CD14-positive monocyte (primary cell): ENCODE results near the gene GNG4. TPM values are rescaled to one million over a fixed set of nuclear protein-coding genes. Genes with fewer than 3 reads are reported as not detected.

ENCODE experiments used
- DNase-seq, 3 donors: peaks; one replicate each; pipeline ENCODE4 v3.0.0-alpha.2; 2011 to 2022
- H2AFZ ChIP-seq: 2 replicates; pipeline ENCODE4 v1.6.0; 2012; ENCODE audit warnings: mild to moderate bottlenecking, low read depth, low read length, inconsistent platforms; ENCODE audit not compliant: insufficient read depth, poor library complexity, severe bottlenecking
- H3K27ac ChIP-seq, 2 donors: 1 replicate in 1 of 2; 2 replicates in 1 of 2; pipeline ENCODE4 v1.5.1; 2012 to 2013; ENCODE audit warnings: low read length in 2 of 2, control low read depth in 1 of 2, inconsistent platforms in 1 of 2, low read depth in 1 of 2, mild to moderate bottlenecking in 1 of 2
- H3K27me3 ChIP-seq, 2 donors: one replicate each; pipeline versions ENCODE4 v1.6.0 to v1.6.1; 2011 to 2013; ENCODE audit warnings: low read length in 2 of 2; ENCODE audit not compliant: control insufficient read depth in 2 of 2, insufficient read depth in 2 of 2
- H3K36me3 ChIP-seq, 2 donors: replicated peaks in 1 of 2; 1 replicate in 1 of 2; 2 replicates in 1 of 2; pipeline versions ENCODE4 v1.5.1 to v1.6.1; 2012 to 2013; ENCODE audit warnings: low read length in 2 of 2, control low read depth in 1 of 2, inconsistent platforms in 1 of 2, mild to moderate bottlenecking in 1 of 2; ENCODE audit not compliant: insufficient read depth in 2 of 2, control insufficient read depth in 1 of 2
- H3K4me1 ChIP-seq, 2 donors: 1 replicate in 1 of 2; 2 replicates in 1 of 2; pipeline versions ENCODE4 v1.5.1 to v1.6.1; 2012 to 2013; ENCODE audit warnings: low read length in 2 of 2, control low read depth in 1 of 2, inconsistent platforms in 1 of 2, mild to moderate bottlenecking in 1 of 2, moderate library complexity in 1 of 2; ENCODE audit not compliant: insufficient read depth in 2 of 2, control insufficient read depth in 1 of 2
- H3K4me2 ChIP-seq: replicated peaks from 2 replicates; pipeline ENCODE3; 2012; ENCODE audit warnings: low read length, moderate library complexity, mild to moderate bottlenecking; ENCODE audit not compliant: poor library complexity, severe bottlenecking; ENCODE audit errors: extremely low read depth
- H3K4me3 ChIP-seq, 3 experiments: fragments of 200-600 bp in 1 of 3; sonication (generic) in 1 of 3; replicated peaks in 1 of 3; 1 replicate in 2 of 3; 2 replicates in 1 of 3; pipeline ENCODE4 v1.5.1; 2011 to 2013; ENCODE audit warnings: low read length in 3 of 3, mild to moderate bottlenecking in 3 of 3, control low read depth in 2 of 3, low read depth in 2 of 3, inconsistent platforms in 1 of 3, moderate library complexity in 1 of 3
- H3K79me2 ChIP-seq: 2 replicates; pipeline ENCODE4 v1.6.0; 2012; ENCODE audit warnings: mild to moderate bottlenecking, control low read depth, inconsistent platforms, low read length, moderate library complexity; ENCODE audit not compliant: insufficient read depth
- H3K9ac ChIP-seq: 2 replicates; pipeline ENCODE4 v1.6.0; 2017; ENCODE audit warnings: low read length, mild to moderate bottlenecking; ENCODE audit not compliant: insufficient read depth, poor library complexity, severe bottlenecking
- H3K9me3 ChIP-seq, 2 donors: replicated peaks in 1 of 2; 1 replicate in 1 of 2; 2 replicates in 1 of 2; pipeline versions ENCODE4 v1.5.1 to v1.6.1; 2012 to 2013; ENCODE audit warnings: low read length in 2 of 2, control low read depth in 1 of 2; ENCODE audit not compliant: control insufficient read depth in 1 of 2, insufficient read depth in 1 of 2
- H4K20me1 ChIP-seq: 2 replicates; pipeline ENCODE4 v1.6.0; 2012; ENCODE audit warnings: mild to moderate bottlenecking, low read length, control low read depth, moderate library complexity; ENCODE audit not compliant: insufficient read depth
- H3K27ac Mint-ChIP-seq, 7 donors: one replicate each; pipeline ENCODE4 v1.8.0; 2020; ENCODE audit warnings: mild to moderate bottlenecking in 7 of 7, mixed read lengths in 7 of 7, moderate library complexity in 6 of 7, inconsistent platforms in 2 of 7
- H3K27me3 Mint-ChIP-seq, 3 donors: one replicate each; pipeline ENCODE4 v1.8.0; 2021 to 2022; ENCODE audit warnings: low read depth in 3 of 3, mild to moderate bottlenecking in 3 of 3, mixed read lengths in 3 of 3, moderate library complexity in 3 of 3, inconsistent platforms in 1 of 3
- H3K36me3 Mint-ChIP-seq, 2 donors: one replicate each; pipeline ENCODE4 v1.8.0; 2020; ENCODE audit warnings: mixed read lengths in 2 of 2, inconsistent platforms in 1 of 2, mild to moderate bottlenecking in 1 of 2
- H3K4me1 Mint-ChIP-seq: one replicate; pipeline ENCODE4 v1.8.0; 2020; ENCODE audit warnings: mild to moderate bottlenecking, mixed read lengths
- H3K4me3 Mint-ChIP-seq, 2 donors: one replicate each; pipeline ENCODE4 v1.8.0; 2020; ENCODE audit warnings: mild to moderate bottlenecking in 2 of 2, mixed read lengths in 2 of 2, moderate library complexity in 1 of 2
- H3K9me3 Mint-ChIP-seq, 7 donors: one replicate each; pipeline ENCODE4 v1.8.0; 2020 to 2022; ENCODE audit warnings: mixed read lengths in 7 of 7, mild to moderate bottlenecking in 6 of 7, moderate library complexity in 6 of 7, inconsistent platforms in 2 of 7
- CTCF ChIP-seq: fragments of 200-600 bp; IDR thresholded peaks from one replicate; pipeline ENCODE4 v1.8.0; 2022; ENCODE audit warnings: antibody characterized with exemption, mild to moderate bottlenecking
- WGBS: methylation state at CpG from one replicate; pipeline ENCODE4 v1.1.5; 2013; ENCODE audit warnings: missing lambda C conversion rate; ENCODE audit not compliant: insufficient coverage; 5-methylcytosine and 5-hydroxymethylcytosine counted together
- intact Hi-C, 2 donors: fragments of 100-400 bp; cut with micrococcal nuclease; formaldehyde crosslinking; loops; one replicate each; pipeline versions ENCODE4 v1.15.0 to v1.15.1; 2023
- polyA plus RNA-seq, 3 donors: library from polyadenylated mRNA; depleted of rRNA in 1 of 3; unstranded in 2 of 3; stranded (reverse) in 1 of 3; fragments of 300-500 nt in 2 of 3; fragments of >200 nt in 1 of 3; fragmentation: Illumina TruSeq in 2 of 3; gene quantifications; 1 replicate in 2 of 3; 2 replicates in 1 of 3; pipeline ENCODE4 v1.2.3, GENCODE V29; 2012 to 2021

GNG4 gene
- polyA plus RNA-seq, 3 donors: not detected

- TF ChIP-seq CTCF: no peak
- no peak for DNase-seq
- H3K4me3 Mint-ChIP-seq: no peak overlapping the region
- H2AFZ ChIP-seq: no peak overlapping the region
- no peaks in the 10 kb centered on the region for H3K9me3 ChIP-seq
- no peak overlapping the region for H3K4me3 ChIP-seq
- no peaks in the 10 kb centered on the region for H3K36me3 ChIP-seq
- H4K20me1 ChIP-seq: no peaks in the 10 kb centered on the region
- WGBS: 94% methylated on average over 3 of the region's 5 CpGs
- no peaks in the 10 kb centered on the region for H3K4me1 Mint-ChIP-seq
- H3K27me3 Mint-ChIP-seq: peaks cover 0 to 7% (median 5%) of the 10 kb centered on the region in 3 donors
- no peak overlapping the region for H3K4me2 ChIP-seq
- H3K79me2 ChIP-seq: no peaks in the 10 kb centered on the region
- no peak overlapping the region for H3K27ac ChIP-seq
- intact Hi-C loops: no loop called here
- no peak overlapping the region for H3K9ac ChIP-seq
- H3K9me3 Mint-ChIP-seq: peaks cover 0 to 5% (median 0%) of the 10 kb centered on the region in 7 donors
- H3K27me3 ChIP-seq: no peaks in the 10 kb centered on the region
- no peaks in the 10 kb centered on the region for H3K36me3 Mint-ChIP-seq
- H3K27ac Mint-ChIP-seq: peak overlapping the region in 1 of 7 donors; percentile 81
- no peaks in the 10 kb centered on the region for H3K4me1 ChIP-seq
Measured at GRCh38 chr1:235553112-235553551, 96.5 kb downstream of the GNG4 start.

GRCh38 chr1:235552146-235552716 is 97.4 kb downstream of the GNG4 start:
- Histone ChIP-seq H4K20me1 (no peaks in the 10 kb centered on the region), H3K4me2 (no peak overlapping the region), H3K4me1 (no peaks in the 10 kb centered on the region), H3K27me3 (no peaks in the 10 kb centered on the region), H3K36me3 (no peaks in the 10 kb centered on the region), H3K79me2 (no peaks in the 10 kb centered on the region), H3K27ac (no peak overlapping the region), H3K9ac (no peak overlapping the region), H3K4me3 (no peak overlapping the region), H3K9me3 (no peaks in the 10 kb centered on the region), H2AFZ (no peak overlapping the region)
- Mint-ChIP-seq H3K9me3 (peaks cover 0 to 5% (median 0%) of the 10 kb centered on the region in 7 donors), H3K27me3 (peaks cover 0 to 6% (median 5%) of the 10 kb centered on the region in 3 donors), H3K4me3 (no peak overlapping the region), H3K36me3 (no peaks in the 10 kb centered on the region), H3K27ac (no peak overlapping the region), H3K4me1 (no peaks in the 10 kb centered on the region)
- no peak for TF ChIP-seq CTCF
- 97% methylated on average over 8 of the region's 10 CpGs for WGBS
- no peak for DNase-seq
- intact Hi-C loops: no loop called here
